HCT116 (cell line): Measurements from ENCODE around the gene KCTD15.

Experiments used
- EZH2 ChIP-seq: fragments of 200-600 bp; sonication (generic); IDR thresholded peaks from 2 replicates; pipeline ENCODE4 v1.6.1; 2017; ENCODE audit warnings: antibody characterized with exemption, mixed run types
- FOSL1 ChIP-seq: IDR thresholded peaks from 2 replicates; pipeline ENCODE4 v1.6.1; 2012; ENCODE audit warnings: low read depth
- POLR2A ChIP-seq: IDR thresholded peaks from 2 replicates; pipeline ENCODE4 v1.7.0; 2011; ENCODE audit warnings: borderline replicate concordance; ENCODE audit not compliant: insufficient read depth, insufficient read length; ENCODE audit errors: extremely low read depth
- POLR2AphosphoS5 ChIP-seq: IDR thresholded peaks from 2 replicates; pipeline ENCODE4 v1.6.1; 2011; ENCODE audit warnings: mild to moderate bottlenecking, low read depth, low read length, moderate library complexity
- SIN3A ChIP-seq: IDR thresholded peaks from 2 replicates; pipeline ENCODE4 v1.6.1; 2012; ENCODE audit warnings: low read depth
- TCF7L2 ChIP-seq: IDR thresholded peaks from 2 replicates; pipeline ENCODE4 v1.7.0; 2011; ENCODE audit warnings: borderline replicate concordance, inconsistent platforms; ENCODE audit not compliant: insufficient read depth, insufficient read length; ENCODE audit errors: extremely low read depth
- ZFX ChIP-seq: fragments of 450-650 bp; IDR thresholded peaks from 2 replicates; pipeline ENCODE4 v1.6.1; 2017
- ZNF274 ChIP-seq: fragments of 200-500 bp; sonication (Bioruptor generic); IDR thresholded peaks from 2 replicates; pipeline ENCODE4 v1.6.1; 2014; ENCODE audit warnings: mild to moderate bottlenecking, low read depth, low read length, inconsistent platforms
- TF ChIP-seq, protein P1 (sequence below), 3 experiments: fragments of 200-600 bp in 1 of 3; sonication (generic) in 1 of 3; IDR thresholded peaks in 2 of 3; conservative IDR thresholded peaks in 1 of 3; 2 replicates each; pipeline ENCODE4 v1.5.1; 2012 to 2017; ENCODE audit warnings: low read depth in 2 of 3, low read length in 2 of 3, antibody characterized with exemption in 1 of 3, borderline replicate concordance in 1 of 3, control low read depth in 1 of 3, mild to moderate bottlenecking in 1 of 3, mixed read lengths in 1 of 3, mixed run types in 1 of 3, moderate library complexity in 1 of 3; ENCODE audit not compliant: insufficient read depth in 1 of 3
- TF ChIP-seq, protein P2 (sequence below): IDR thresholded peaks from 2 replicates; pipeline ENCODE4 v1.6.1; 2012; ENCODE audit warnings: low read depth

- no peak for TF ChIP-seq ZNF274
- TF ChIP-seq FOSL1 = no peak
- TF ChIP-seq POLR2A = no peak
- TF ChIP-seq, protein P1, sequence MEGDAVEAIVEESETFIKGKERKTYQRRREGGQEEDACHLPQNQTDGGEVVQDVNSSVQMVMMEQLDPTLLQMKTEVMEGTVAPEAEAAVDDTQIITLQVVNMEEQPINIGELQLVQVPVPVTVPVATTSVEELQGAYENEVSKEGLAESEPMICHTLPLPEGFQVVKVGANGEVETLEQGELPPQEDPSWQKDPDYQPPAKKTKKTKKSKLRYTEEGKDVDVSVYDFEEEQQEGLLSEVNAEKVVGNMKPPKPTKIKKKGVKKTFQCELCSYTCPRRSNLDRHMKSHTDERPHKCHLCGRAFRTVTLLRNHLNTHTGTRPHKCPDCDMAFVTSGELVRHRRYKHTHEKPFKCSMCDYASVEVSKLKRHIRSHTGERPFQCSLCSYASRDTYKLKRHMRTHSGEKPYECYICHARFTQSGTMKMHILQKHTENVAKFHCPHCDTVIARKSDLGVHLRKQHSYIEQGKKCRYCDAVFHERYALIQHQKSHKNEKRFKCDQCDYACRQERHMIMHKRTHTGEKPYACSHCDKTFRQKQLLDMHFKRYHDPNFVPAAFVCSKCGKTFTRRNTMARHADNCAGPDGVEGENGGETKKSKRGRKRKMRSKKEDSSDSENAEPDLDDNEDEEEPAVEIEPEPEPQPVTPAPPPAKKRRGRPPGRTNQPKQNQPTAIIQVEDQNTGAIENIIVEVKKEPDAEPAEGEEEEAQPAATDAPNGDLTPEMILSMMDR (IDR thresholded peaks at IDR 0.05 in 2 of 3, conservative IDR thresholded peaks at IDR 0.05 in 1 of 3; ENCODE audit: borderline replicate concordance in 1 of 3, insufficient read depth in 1 of 3, low read depth in 2 of 3, low read length in 2 of 3) = peak in 2 of 3 experiments; percentile 26 to 28; a peak in 4 of 6 replicates
- TF ChIP-seq ZFX = no peak
- TF ChIP-seq SIN3A = no peak
- TF ChIP-seq POLR2AphosphoS5 = no peak
- no peak for TF ChIP-seq EZH2
- no peak for TF ChIP-seq TCF7L2
- TF ChIP-seq, protein P2, sequence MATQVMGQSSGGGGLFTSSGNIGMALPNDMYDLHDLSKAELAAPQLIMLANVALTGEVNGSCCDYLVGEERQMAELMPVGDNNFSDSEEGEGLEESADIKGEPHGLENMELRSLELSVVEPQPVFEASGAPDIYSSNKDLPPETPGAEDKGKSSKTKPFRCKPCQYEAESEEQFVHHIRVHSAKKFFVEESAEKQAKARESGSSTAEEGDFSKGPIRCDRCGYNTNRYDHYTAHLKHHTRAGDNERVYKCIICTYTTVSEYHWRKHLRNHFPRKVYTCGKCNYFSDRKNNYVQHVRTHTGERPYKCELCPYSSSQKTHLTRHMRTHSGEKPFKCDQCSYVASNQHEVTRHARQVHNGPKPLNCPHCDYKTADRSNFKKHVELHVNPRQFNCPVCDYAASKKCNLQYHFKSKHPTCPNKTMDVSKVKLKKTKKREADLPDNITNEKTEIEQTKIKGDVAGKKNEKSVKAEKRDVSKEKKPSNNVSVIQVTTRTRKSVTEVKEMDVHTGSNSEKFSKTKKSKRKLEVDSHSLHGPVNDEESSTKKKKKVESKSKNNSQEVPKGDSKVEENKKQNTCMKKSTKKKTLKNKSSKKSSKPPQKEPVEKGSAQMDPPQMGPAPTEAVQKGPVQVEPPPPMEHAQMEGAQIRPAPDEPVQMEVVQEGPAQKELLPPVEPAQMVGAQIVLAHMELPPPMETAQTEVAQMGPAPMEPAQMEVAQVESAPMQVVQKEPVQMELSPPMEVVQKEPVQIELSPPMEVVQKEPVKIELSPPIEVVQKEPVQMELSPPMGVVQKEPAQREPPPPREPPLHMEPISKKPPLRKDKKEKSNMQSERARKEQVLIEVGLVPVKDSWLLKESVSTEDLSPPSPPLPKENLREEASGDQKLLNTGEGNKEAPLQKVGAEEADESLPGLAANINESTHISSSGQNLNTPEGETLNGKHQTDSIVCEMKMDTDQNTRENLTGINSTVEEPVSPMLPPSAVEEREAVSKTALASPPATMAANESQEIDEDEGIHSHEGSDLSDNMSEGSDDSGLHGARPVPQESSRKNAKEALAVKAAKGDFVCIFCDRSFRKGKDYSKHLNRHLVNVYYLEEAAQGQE = peak; percentile 94
Measured at GRCh38 chr19:33767898-33768413, 28.7 kb upstream of the KCTD15 start.
